ENCODE measurements around the gene MED23.

Gene MED23

GRCh38 chr6:131640100-131640499 lies 12.1 kb upstream of the MED23 start:
- DNase-seq (ENCODE audit: low spot score): no peak

GRCh38 chr6:131638013-131638412 lies 10.0 kb upstream of the MED23 start:
- no peak for DNase-seq (ENCODE audit: low spot score)

GRCh38 chr6:131636880-131637792 lies 9.1 kb upstream of the MED23 start, which contains the start of gene ENPP3:
Gene ENPP3, plus strand, starts transcription at chr6:131637302. Its CDS starts 83 bp downstream, at chr6:131637385.
- no peak for DNase-seq (ENCODE audit: low spot score)

- peak; percentile 16 for DNase-seq (ENCODE audit: low spot score)
These were observed 7.6 kb upstream of the MED23 start for GRCh38 chr6:131635384-131636340.

GRCh38 chr6:131631625-131632289 lies 3.7 kb upstream of the MED23 start:
- DNase-seq (ENCODE audit: low spot score): no peak

- no peak for DNase-seq (ENCODE audit: low spot score)
These were observed 1.6 kb upstream of the MED23 start for GRCh38 chr6:131629651-131630050.

- no peak for DNase-seq (ENCODE audit: low spot score)
These were observed 684 bp upstream of the MED23 start for GRCh38 chr6:131628726-131629125.

GRCh38 chr6:131615275-131615674 lies 12.8 kb downstream of the MED23 start:
- no peak for DNase-seq (ENCODE audit: low spot score)

GRCh38 chr6:131613296-131613925 lies 14.6 kb downstream of the MED23 start:
- DNase-seq (ENCODE audit: low spot score): no peak

- DNase-seq (ENCODE audit: low spot score): no peak
These were observed 25.2 kb downstream of the MED23 start for GRCh38 chr6:131602781-131603312.

- DNase-seq (ENCODE audit: low spot score): no peak
These were observed 27.3 kb downstream of the MED23 start for GRCh38 chr6:131600716-131601115.

- peak; percentile 31 for DNase-seq (ENCODE audit: low spot score)
These were observed 30.6 kb downstream of the MED23 start for GRCh38 chr6:131597446-131597845.

- no peak for DNase-seq (ENCODE audit: low spot score)
These were observed 34.0 kb downstream of the MED23 start for GRCh38 chr6:131594074-131594473.

GRCh38 chr6:131592935-131593334 lies 35.1 kb downstream of the MED23 start:
- no peak for DNase-seq (ENCODE audit: low spot score)

GRCh38 chr6:131588643-131589042 lies 39.4 kb downstream of the MED23 start:
- DNase-seq (ENCODE audit: low spot score): no peak

- no peak for DNase-seq (ENCODE audit: low spot score)
These were observed 40.1 kb downstream of the MED23 start for GRCh38 chr6:131587909-131588308.

GRCh38 chr6:131586543-131586942 lies 41.5 kb downstream of the MED23 start:
- no peak for DNase-seq (ENCODE audit: low spot score)

GRCh38 chr6:131581523-131581922 lies 46.5 kb downstream of the MED23 start:
- no peak for DNase-seq (ENCODE audit: low spot score)

- no peak for DNase-seq (ENCODE audit: low spot score)
These were observed 52.1 kb downstream of the MED23 start for GRCh38 chr6:131575834-131576478.

GRCh38 chr6:131574686-131575085 lies 53.4 kb downstream of the MED23 start:
- no peak for DNase-seq (ENCODE audit: low spot score)

GRCh38 chr6:131574133-131574532 lies 53.9 kb downstream of the MED23 start:
- no peak for DNase-seq (ENCODE audit: low spot score)

Measured in NAMALWA (cell line).